Natural killer cell treated with Interleukin-12 subunit alpha and Interleukin-12 subunit beta and Interleukin-15 and Interleukin-18, amount 100 ng/mL, for 72 hours (primary cell): ENCODE data around the gene SPOCK3. TPM values are rescaled to one million over a fixed set of nuclear protein-coding genes. Genes with fewer than 3 reads are reported as not detected.
A peak's percentile ranks its signal among the peaks of the same experiment; 100 is the strongest.

ENCODE experiments used
- ATAC-seq, 2 donors: fragments of 150-1000 bp; cut with Tn5 transposase in 1 of 2; sonication (Bioruptor Pico), chemical (Tn5 transposase) in 1 of 2; 2 replicates each; pipeline ENCODE4 v1.10.0; 2021
- DNase-seq: peaks from one replicate; pipeline ENCODE4 v3.0.0; 2022; ENCODE audit warnings: low spot score
- H3K27ac Mint-ChIP-seq, 2 donors: 1 replicate in 1 of 2; 2 replicates in 1 of 2; pipeline ENCODE4 v1.8.0; 2022; ENCODE audit warnings: mixed read lengths in 2 of 2, mild to moderate bottlenecking in 1 of 2, moderate library complexity in 1 of 2
- H3K27me3 Mint-ChIP-seq, 2 donors: 1 replicate in 1 of 2; 2 replicates in 1 of 2; pipeline ENCODE4 v1.8.0; 2022; ENCODE audit warnings: mixed read lengths in 2 of 2
- H3K36me3 Mint-ChIP-seq: one replicate; pipeline ENCODE4 v1.8.0; 2022; ENCODE audit warnings: mixed read lengths
- H3K4me1 Mint-ChIP-seq, 2 donors: 1 replicate in 1 of 2; 2 replicates in 1 of 2; pipeline ENCODE4 v1.8.0; 2022; ENCODE audit warnings: low read depth in 2 of 2, mixed read lengths in 2 of 2, mild to moderate bottlenecking in 1 of 2
- H3K4me3 Mint-ChIP-seq: one replicate; pipeline ENCODE4 v1.8.0; 2022; ENCODE audit warnings: mixed read lengths
- H3K9me3 Mint-ChIP-seq: 2 replicates; pipeline ENCODE4 v1.8.0; 2022; ENCODE audit warnings: mixed read lengths
- total RNA-seq, 2 donors: library from RNA; stranded (reverse); gene quantifications; one replicate each; pipeline ENCODE4 v1.2.3, GENCODE V29; 2022

SPOCK3 gene
- total RNA-seq, 2 donors from 2014 or later, result not detected

DNA sequence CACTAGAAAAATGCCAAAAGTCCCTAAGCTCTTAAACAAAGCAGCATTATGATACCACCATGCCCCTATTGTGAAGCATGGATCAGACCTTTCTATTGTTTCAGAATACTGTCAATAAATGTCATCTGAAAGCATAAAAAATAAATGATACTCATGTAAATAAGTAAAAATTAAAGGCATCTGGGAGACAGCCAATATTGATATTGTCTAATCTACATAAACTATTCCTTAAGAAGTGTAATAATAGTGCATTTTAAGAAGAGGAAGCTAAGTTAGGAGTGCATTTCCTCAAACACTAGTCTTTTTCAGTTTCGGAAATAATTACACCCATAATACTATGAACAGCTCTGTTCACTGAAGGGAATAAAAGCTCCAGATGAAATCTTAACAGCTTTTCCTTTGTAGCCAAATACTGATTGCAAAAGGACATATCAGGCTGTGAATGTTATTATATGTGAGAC is 181.6 kb downstream of the SPOCK3 start:
- DNase-seq (no peak), ATAC-seq (no peak)
- H3K27ac Mint-ChIP-seq, result no peak overlapping the region
- H3K9me3 Mint-ChIP-seq, result peaks cover under 1% of the 10 kb centered on the region
- no peak overlapping the region for H3K4me3 Mint-ChIP-seq
- no peaks in the 10 kb centered on the region for H3K27me3 Mint-ChIP-seq
- no peaks in the 10 kb centered on the region for H3K36me3 Mint-ChIP-seq
- no peaks in the 10 kb centered on the region for H3K4me1 Mint-ChIP-seq

DNA sequence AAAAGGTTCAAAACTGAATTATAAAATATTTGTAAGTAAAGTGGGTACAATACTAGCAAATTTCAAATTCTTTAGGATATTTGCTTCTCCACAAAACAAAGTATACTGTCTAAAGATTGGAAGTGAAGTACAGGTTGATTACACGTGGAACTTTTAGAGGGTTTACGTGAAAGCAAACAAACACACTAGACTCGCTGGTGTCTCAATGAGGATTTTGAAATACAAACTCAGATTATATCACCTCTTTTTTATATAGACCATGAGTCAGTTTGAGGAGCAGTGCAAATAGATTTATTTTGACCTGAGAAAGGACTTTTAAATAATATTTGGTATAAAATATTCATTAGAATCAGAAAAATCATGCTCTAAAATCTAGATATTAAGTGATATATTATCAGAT is 185.0 kb downstream of the SPOCK3 start:
- H3K4me3 Mint-ChIP-seq, result no peak overlapping the region
- no peaks in the 10 kb centered on the region for H3K36me3 Mint-ChIP-seq
- H3K9me3 Mint-ChIP-seq, result peaks cover 5% of the 10 kb centered on the region
- H3K27ac Mint-ChIP-seq, result no peak overlapping the region
- ATAC-seq (no peak), DNase-seq (no peak)
- no peaks in the 10 kb centered on the region for H3K4me1 Mint-ChIP-seq
- H3K27me3 Mint-ChIP-seq, result no peaks in the 10 kb centered on the region

- Mint-ChIP-seq H3K36me3 (no peaks in the 10 kb centered on the region), H3K27ac (no peak overlapping the region), H3K4me1 (no peaks in the 10 kb centered on the region), H3K4me3 (no peak overlapping the region), H3K9me3 (peaks cover 10% of the 10 kb centered on the region), H3K27me3 (no peaks in the 10 kb centered on the region)
- ATAC-seq, result no peak
- no peak for DNase-seq
These were observed 192.8 kb downstream of the SPOCK3 start for GRCh38 chr4:167041524-167041923.

GRCh38 chr4:167035390-167035789 is 198.9 kb downstream of the SPOCK3 start:
- Mint-ChIP-seq H3K36me3 (no peaks in the 10 kb centered on the region), H3K27me3 (no peaks in the 10 kb centered on the region), H3K9me3 (peaks cover 9% of the 10 kb centered on the region), H3K27ac (no peak overlapping the region), H3K4me1 (no peaks in the 10 kb centered on the region), H3K4me3 (no peak overlapping the region)
- ATAC-seq, result no peak
- DNase-seq, result no peak

- ATAC-seq (no peak), DNase-seq (no peak)
- no peak overlapping the region for H3K4me3 Mint-ChIP-seq
- H3K36me3 Mint-ChIP-seq, result no peaks in the 10 kb centered on the region
- no peaks in the 10 kb centered on the region for H3K4me1 Mint-ChIP-seq
- H3K27ac Mint-ChIP-seq, result no peak overlapping the region
- H3K9me3 Mint-ChIP-seq, result peaks cover 9% of the 10 kb centered on the region
- no peaks in the 10 kb centered on the region for H3K27me3 Mint-ChIP-seq
These were observed 199.3 kb downstream of the SPOCK3 start for GRCh38 chr4:167034983-167035382.

- Mint-ChIP-seq H3K27ac (no peak overlapping the region), H3K9me3 (peaks cover 3% of the 10 kb centered on the region), H3K27me3 (no peaks in the 10 kb centered on the region), H3K36me3 (no peaks in the 10 kb centered on the region), H3K4me3 (no peak overlapping the region), H3K4me1 (no peaks in the 10 kb centered on the region)
- ATAC-seq, result no peak
- DNase-seq, result no peak
These were observed 201.4 kb downstream of the SPOCK3 start for GRCh38 chr4:167032871-167033270.

DNA sequence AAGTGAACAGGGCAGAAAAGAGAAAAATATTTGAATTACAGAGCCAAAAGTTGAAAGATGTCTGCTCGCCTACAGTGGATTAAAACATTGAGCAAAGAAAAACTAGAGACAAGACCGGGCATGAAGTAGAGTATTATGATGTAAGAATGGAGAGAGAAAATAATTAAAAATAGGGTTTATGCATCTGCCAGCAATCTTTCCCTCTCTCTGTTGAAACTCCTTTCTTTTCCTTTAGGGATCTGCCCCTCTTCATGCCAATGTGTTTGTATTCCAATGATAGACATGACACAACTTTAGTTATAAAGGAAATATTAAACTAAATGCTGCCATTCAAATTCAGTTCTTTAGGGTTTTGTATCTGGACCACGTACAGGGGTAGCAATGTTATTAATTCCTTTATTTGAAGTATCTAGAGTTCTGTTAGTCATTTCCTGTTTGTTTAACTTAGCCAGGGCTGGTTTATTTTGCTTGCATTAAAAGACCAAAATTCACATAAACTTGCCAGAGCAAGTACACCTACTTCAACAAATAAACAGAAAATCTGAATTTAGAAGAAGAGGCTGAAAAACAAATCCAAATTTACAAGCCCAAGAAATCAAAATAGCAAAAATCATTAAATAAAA is 202.6 kb downstream of the SPOCK3 start:
- ATAC-seq (no peak), DNase-seq (no peak)
- Mint-ChIP-seq H3K27ac (no peak overlapping the region), H3K4me1 (no peaks in the 10 kb centered on the region), H3K27me3 (no peaks in the 10 kb centered on the region), H3K4me3 (no peak overlapping the region), H3K36me3 (no peaks in the 10 kb centered on the region), H3K9me3 (peaks cover 3% of the 10 kb centered on the region)

- Mint-ChIP-seq H3K36me3 (no peaks in the 10 kb centered on the region), H3K4me3 (no peak overlapping the region), H3K27ac (no peak overlapping the region), H3K9me3 (no peaks in the 10 kb centered on the region), H3K27me3 (no peaks in the 10 kb centered on the region), H3K4me1 (no peaks in the 10 kb centered on the region)
- no peak for DNase-seq
- ATAC-seq, result no peak
These were observed 205.3 kb downstream of the SPOCK3 start for GRCh38 chr4:167028976-167029375.

- DNase-seq (no peak), ATAC-seq (no peak)
- H3K27me3 Mint-ChIP-seq, result no peaks in the 10 kb centered on the region
- H3K4me3 Mint-ChIP-seq, result no peak overlapping the region
- H3K4me1 Mint-ChIP-seq, result no peaks in the 10 kb centered on the region
- no peaks in the 10 kb centered on the region for H3K9me3 Mint-ChIP-seq
- no peaks in the 10 kb centered on the region for H3K36me3 Mint-ChIP-seq
- H3K27ac Mint-ChIP-seq, result no peak overlapping the region
These were observed 208.6 kb downstream of the SPOCK3 start for GRCh38 chr4:167025670-167026069.

DNA sequence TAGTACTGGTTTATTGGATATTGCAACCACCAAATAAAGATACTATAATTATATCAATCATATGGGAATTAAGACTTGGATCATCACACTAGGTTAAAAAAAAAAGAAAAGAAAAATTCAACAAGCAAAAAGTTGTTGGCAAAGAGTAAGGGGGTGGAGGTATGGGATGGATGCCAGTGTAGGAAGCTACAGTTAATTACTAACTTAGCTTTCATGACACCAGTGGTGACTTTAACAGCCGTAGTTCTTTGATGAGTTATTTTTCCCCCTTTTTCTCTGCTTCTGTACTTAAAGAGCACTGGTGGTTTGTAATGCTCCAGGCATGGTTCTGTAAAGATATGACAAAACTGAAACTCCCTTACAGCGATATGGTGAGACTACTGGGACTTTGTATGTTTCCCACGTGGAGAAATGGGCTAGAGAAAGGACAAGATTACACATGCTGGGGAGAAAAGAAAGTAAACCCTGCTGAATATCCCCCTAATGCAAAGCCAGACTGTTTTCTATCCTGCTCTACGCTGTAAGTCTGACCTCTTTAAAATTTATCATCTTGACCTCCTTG is 210.8 kb downstream of the SPOCK3 start:
- no peaks in the 10 kb centered on the region for H3K27me3 Mint-ChIP-seq
- no peaks in the 10 kb centered on the region for H3K9me3 Mint-ChIP-seq
- no peak overlapping the region for H3K27ac Mint-ChIP-seq
- ATAC-seq, result no peak
- no peaks in the 10 kb centered on the region for H3K36me3 Mint-ChIP-seq
- H3K4me1 Mint-ChIP-seq, result no peaks in the 10 kb centered on the region
- DNase-seq, result no peak
- H3K4me3 Mint-ChIP-seq, result no peak overlapping the region

DNA sequence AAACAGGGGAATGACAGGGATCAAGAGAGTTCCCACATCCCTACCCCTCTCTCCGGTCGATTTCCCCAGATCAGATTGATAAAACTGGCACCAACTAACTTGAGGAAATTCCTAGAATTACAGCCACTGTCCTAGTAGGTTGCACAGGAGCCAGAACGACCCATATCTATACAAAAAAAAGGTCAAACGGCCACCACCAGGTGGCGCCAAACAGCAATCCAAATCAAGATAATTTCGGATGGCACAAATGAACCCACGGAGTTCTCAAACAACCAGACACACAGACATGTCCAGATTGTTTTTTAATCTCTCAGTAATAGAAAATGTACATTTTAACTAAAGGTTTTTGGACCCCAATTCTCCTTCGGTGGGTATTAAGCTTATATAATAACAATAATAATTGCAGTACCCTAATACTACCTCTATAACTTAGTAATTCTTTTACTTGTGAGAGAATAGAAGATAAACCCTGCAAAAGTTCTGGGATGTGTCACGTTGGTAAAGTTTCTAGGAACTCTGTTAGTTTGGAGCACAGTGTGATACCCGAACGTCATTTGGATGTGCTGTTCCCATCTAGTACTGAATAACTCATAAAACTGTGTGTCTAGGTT is 212.6 kb downstream of the SPOCK3 start:
- Mint-ChIP-seq H3K36me3 (no peaks in the 10 kb centered on the region), H3K4me3 (no peak overlapping the region), H3K27me3 (no peaks in the 10 kb centered on the region), H3K27ac (no peak overlapping the region), H3K9me3 (no peaks in the 10 kb centered on the region), H3K4me1 (no peaks in the 10 kb centered on the region)
- peak in 1 of 2 donors; percentile 43 for ATAC-seq
- DNase-seq, result peak; percentile 62

GRCh38 chr4:167020410-167020809 is 213.9 kb downstream of the SPOCK3 start:
- no peak overlapping the region for H3K4me3 Mint-ChIP-seq
- H3K36me3 Mint-ChIP-seq, result no peaks in the 10 kb centered on the region
- H3K9me3 Mint-ChIP-seq, result no peaks in the 10 kb centered on the region
- no peak overlapping the region for H3K27ac Mint-ChIP-seq
- ATAC-seq, result no peak
- DNase-seq, result no peak
- no peaks in the 10 kb centered on the region for H3K4me1 Mint-ChIP-seq
- H3K27me3 Mint-ChIP-seq, result no peaks in the 10 kb centered on the region

DNA sequence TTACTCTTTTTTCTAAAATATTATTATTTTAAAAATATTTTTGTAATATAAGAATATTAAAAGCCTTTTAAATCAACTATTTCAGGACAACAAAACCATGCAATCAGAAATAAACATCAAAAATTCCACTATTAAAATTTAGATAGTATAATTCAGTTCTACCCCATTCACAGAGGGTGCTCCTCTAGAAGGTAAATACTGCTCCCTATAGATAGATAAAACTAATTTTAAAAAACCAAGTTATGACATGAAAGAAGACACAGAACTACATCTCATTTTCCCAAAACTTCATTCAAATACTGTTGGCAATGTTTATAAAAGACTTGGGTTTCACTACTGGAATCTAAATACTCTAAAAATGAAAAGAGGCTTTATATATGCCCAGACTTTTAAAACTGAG is 219.3 kb downstream of the SPOCK3 start:
- no peak overlapping the region for H3K4me3 Mint-ChIP-seq
- no peaks in the 10 kb centered on the region for H3K36me3 Mint-ChIP-seq

DNA sequence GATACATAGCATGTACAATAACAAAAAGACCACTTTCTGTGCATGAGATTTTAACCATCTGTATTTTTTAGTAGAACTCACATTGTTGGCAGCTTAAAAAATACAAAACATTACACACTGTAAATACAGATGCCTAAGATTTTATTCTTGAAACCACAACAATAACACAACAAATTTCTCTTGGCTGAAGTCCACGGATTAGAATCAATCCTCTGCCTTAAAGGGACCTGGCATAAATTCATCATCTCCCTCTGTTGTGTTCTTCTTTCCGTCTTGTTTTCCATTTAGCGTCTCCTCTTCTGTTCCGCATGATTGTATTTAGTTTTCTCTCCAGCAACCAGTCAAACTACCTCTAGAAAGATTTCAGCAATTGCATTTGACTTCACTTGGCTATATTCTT is 231.0 kb downstream of the SPOCK3 start:
- ATAC-seq, result no peak
- H3K36me3 Mint-ChIP-seq, result peaks cover 5% of the 10 kb centered on the region
- H3K4me1 Mint-ChIP-seq, result no peaks in the 10 kb centered on the region
- H3K9me3 Mint-ChIP-seq, result peaks cover 16% of the 10 kb centered on the region
- no peak overlapping the region for H3K4me3 Mint-ChIP-seq
- no peak for DNase-seq
- no peak overlapping the region for H3K27ac Mint-ChIP-seq
- no peaks in the 10 kb centered on the region for H3K27me3 Mint-ChIP-seq

More for the DNA sequence above, 219.3 kb downstream of the SPOCK3 start:
- no peak overlapping the region for H3K27ac Mint-ChIP-seq
- no peaks in the 10 kb centered on the region for H3K27me3 Mint-ChIP-seq
- no peaks in the 10 kb centered on the region for H3K9me3 Mint-ChIP-seq
- DNase-seq (no peak), ATAC-seq (no peak)
- no peaks in the 10 kb centered on the region for H3K4me1 Mint-ChIP-seq
